OCI-M2 (cell line): ENCODE results near the gene EGF.
"Not testable (repeated sequence)": the region's sequence is repeated elsewhere in the genome, so short reads cannot be mapped to it uniquely, and the experiment has no call there.

Experiments
- DNase-seq: peaks from one replicate; lab custom pipeline; 2025; ENCODE audit not compliant: unreplicated experiment; lab: John Stamatoyannopoulos, UW

Gene EGF

DNA sequence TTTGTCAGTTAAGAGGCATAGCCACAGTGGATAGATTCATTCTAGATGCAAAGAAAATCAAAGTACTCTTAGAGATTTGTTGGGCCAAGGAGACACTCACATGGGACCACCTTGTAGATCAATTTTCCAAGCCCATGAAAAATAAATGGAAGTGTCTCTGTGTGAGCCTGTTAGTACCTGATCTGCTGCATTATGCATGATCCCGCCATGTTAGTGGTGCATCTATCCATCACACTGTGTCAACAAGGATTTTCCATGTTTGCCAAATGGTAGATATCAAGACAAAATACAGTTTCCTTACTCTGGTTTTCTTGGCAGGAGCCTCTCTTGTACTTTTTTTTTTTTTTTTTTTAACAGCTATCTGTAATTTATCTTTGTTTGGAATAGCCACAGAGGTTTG, 112.4 kb downstream of the EGF start:
- no peak for DNase-seq

DNA sequence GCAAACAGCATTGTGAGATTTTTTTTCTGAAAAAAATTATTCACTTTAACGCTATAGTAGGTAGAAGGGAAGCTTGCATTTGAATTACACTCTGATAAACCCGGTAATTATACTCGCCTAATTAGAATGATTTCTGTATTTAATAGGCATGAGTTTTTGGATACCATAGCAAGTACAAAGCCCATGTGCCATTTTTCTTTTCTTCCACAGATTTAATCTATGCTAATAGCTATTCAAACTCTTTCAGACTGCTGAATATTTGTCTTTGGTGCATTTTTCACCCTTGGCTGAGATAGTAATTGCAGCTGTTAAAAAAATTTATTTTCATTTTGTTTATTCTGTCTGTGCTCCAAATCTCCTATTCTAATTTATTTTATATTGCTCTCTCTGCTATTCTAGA, 113.0 kb downstream of the EGF start:
- no peak for DNase-seq

DNA sequence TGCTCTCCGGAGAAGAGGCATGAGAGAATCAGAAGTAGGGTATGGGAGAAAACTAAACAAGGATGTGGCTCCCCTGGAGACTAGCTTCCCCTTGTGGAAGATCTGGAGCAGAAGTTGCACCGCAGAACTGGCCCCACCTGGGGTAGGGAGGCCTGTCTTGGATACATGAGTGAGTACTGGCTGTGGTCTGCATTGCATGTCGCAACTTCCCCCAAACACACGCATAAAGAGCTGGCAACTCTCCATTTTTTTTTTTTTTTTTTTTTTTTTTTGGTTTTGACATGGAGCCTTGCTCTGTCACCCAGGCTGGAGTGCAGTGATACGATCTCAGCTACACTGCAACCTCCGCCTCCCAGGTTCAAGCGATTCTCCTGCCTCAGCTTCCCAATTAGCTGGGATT, 119.9 kb downstream of the EGF start:
- DNase-seq, result no peak

- DNase-seq, result no peak
These were observed 120.8 kb downstream of the EGF start for GRCh38 chr4:110033355-110034025.

DNA sequence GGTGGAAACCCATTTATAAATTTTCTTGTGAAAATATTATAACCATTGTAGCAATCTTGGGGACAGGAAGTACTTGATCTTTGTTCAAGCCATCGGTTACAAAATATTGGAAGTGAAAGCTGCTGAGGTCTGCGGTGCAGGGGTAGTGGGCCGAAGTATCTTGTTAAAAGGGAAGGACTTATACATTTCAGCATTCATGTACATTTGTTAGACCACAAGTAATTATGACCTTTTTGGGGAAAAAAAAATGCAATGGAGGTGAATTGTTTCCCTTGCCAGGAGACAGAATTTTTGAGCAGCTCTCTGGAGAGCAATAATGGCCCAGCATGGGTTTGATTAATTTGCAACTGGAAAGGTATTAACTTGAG, 121.3 kb downstream of the EGF start:
- DNase-seq, result no peak

GRCh38 chr4:110039164-110039563, 126.5 kb downstream of the EGF start:
- not testable (repeated sequence) for DNase-seq

GRCh38 chr4:110041735-110042134, 129.1 kb downstream of the EGF start:
- no peak for DNase-seq

DNA sequence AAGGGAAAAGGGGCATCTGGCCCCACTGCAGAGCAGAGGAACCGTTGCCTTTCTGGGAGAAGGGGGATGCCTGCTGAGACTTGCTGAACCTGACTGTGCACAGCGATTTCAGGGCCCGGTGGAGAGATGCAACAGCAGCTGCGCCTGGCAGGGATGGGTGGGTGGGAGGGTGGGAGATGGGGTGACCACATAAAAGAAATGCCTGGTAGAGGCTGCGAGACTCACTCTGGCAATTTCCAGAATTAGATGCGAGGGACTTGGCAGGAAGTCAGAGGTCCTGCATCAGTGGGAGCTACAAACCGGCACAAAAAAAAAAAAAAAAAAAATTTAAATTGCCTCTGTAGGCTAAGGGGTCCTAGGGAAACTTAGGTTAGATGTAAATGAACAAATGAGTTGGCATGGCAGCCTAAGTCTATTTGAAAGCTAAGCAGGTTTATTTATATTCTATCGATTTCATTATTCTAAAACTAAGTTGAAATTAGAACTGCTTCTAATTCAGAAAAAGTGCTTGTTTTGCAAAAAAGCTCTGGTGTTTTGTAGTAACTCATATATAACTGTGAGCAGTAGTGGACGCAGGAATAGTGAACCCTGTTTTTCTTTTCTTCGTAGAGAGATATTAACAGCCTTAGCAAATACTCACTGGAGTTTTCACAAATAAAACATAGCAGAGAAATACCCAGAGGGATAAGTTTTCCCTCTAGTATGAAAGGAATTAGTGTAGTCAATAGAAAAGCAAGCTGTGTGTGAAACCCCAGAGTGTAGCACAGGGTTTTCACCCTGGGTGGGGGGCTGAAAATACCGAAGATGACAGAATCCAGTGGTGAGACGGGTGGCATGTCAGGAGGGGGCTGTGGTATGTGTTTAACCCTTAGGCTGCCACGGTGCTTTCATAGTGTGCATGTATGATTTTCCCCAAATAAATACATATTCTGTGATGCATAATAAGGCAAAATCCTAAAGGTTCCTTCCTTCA, 130.1 kb downstream of the EGF start:
- DNase-seq, result no peak

DNA sequence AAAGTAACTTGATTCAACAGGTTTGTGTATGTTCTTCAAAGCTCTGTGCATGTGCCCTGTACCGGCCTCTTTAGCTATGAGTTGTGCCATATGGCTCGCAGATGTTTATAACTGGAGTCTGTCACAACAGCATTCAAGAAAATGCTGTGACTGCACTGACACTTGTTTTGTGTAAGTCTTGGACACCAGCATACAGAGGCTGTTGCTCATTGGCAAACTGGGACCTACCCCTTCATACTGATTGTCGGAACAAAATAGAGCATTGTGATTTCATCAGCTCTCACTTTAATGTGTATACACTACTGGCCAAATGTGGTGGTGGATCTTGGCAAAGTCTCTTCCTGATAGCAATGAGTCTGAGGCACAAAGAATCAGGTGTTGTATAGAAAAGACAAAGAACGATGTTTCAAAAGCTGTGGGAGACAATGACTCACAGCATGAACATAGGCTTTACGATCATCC, 133.9 kb downstream of the EGF start:
- no peak for DNase-seq

DNA sequence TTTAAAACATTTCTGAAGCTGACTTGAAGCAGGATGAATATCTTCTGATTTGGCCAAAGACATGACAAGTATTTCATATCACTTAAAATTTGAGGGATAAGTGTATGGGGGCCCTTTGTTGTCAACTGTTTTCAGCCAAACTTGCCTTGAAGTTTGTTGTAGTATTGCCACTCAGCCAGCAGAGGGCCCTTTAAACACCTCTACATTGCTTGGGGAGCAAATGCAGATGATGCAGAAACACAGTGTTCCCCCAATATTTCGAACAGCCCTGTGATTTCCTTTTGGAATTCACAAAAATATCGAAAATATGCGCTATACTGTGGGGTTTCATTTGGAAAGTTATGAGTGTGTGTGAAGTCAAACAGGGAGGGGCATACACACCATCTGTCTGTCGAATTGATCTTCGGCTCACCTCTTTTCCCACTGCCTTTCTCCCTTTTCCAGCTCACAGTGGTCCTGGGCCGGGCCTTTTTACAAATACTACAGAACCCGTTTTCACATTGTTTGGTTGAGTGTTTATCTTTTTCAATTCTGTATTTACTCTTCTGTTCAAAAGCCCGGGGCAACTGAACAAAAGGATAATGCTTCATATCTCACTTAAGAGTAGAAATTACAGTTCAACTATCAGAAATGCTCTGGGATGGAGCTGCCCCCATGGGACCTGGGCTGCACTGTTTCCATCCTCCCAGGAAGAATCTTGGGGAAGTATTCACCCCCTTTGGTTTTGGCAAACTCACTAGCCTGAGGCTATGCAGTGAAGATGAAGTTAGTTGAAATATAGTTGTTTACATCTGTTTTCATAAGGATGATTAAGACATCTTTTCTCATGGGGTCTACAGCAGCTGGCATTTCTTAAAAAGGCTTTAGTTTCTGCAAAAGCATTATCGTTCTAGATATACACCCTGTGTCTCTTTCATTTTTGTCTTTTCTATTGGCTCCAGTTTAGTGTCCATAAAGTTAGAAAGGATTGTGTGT, 137.6 kb downstream of the EGF start:
- no peak for DNase-seq

DNA sequence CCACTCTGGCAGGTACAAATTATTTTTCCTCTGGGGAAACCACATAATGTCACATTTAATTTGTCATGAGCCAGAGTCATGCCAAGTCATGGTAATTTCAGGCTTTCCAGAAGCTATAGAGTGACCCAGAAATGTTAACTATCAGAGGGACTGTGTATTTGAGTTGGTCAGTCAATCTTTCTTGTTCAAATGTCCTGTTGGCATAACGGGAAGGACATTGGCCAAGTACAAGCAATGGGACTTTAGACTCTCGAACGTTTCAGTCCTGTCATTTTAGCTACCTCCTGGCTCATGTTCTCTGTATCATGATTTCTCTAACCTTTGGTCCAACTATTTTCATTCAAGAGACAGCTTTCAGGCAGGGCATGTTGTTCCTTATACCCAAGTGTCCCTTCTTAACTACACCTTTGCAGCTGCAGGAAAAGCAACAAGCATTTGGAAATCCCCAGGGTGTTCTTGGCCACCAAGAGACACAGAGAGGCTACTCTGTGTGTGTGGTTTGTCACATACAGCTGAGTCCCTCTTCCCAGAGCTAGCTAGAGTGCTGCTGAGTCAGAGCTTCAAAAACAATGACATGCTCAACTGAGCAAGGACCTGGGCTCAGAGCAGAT, 142.6 kb downstream of the EGF start:
- no peak for DNase-seq

DNA sequence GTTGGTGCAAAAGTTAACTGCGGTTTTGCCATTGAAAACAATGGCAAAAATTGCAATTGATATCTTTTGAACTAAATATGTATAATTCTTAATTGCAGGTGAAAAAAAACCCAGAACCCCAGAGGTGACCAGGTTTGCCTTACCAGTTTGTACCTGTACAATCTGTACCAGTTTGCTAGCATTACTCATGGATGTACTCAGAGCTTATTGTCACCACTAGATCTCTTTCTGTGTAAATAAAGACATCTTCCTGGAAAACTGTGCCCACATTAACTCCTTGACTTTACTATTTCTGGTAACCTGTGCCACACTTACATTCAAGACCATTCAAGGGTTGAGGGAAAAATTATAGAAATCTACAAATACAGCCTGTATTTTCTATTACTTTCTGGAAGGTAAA, 146.0 kb downstream of the EGF start:
- DNase-seq, result no peak

- no peak for DNase-seq
These were observed 147.0 kb downstream of the EGF start for GRCh38 chr4:110059556-110060191.

DNA sequence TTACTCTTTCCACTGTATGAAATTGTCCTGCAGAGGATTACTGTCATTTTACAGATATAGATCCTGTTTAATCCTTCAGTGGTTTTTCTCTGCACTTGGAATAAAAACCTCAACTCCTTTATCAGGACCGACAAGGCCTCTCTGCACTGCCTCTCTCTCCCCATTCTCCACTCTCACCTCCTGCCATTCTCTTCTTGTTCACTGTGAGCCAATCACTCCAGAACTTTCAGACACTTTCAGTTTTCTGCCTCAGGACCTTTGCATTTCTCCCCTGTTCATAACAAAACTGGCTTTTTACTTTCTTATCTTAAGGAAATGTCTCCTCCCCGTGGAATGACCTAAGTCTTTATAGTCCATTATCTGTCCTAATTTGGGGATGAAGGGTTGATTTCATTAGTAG, 148.4 kb downstream of the EGF start:
- no peak for DNase-seq
